Common myeloid progenitor, CD34-positive (primary cell): ENCODE results near the gene SLC7A4.
"Not testable (repeated sequence)": the region's sequence is repeated elsewhere in the genome, so short reads cannot be mapped to it uniquely, and the experiment has no call there.

Experiments used
- CTCF ChIA-PET: fragments of 350-600 bp; sonication (Branson Sonifier 250); formaldehyde crosslinking; loops from one replicate; lab custom pipeline; 2021; ENCODE audit warnings: antibody characterized with exemption; lab: Charles Lee
- POLR2A ChIA-PET: fragments of 350-600 bp; sonication (Branson Sonifier 250); formaldehyde crosslinking; loops from one replicate; lab custom pipeline; 2021; ENCODE audit warnings: antibody characterized with exemption; lab: Charles Lee
- DNase-seq, 3 donors: peaks; one replicate each; pipeline versions ENCODE4 v3.0.0 to v3.0.0-alpha.2; 2013
- H3K27ac ChIP-seq, 2 experiments: 1 replicate in 1 of 2; 2 replicates in 1 of 2; pipeline ENCODE4 v1.7.0; 2013; ENCODE audit warnings: inconsistent platforms in 2 of 2, low read length in 2 of 2, mild to moderate bottlenecking in 2 of 2, low read depth in 1 of 2, moderate library complexity in 1 of 2; ENCODE audit not compliant: severe bottlenecking in 2 of 2, insufficient read depth in 1 of 2, poor library complexity in 1 of 2
- H3K27me3 ChIP-seq, 5 experiments: replicated peaks in 2 of 5; 1 replicate in 3 of 5; 2 replicates in 2 of 5; pipeline versions ENCODE4 v1.6.1 to v1.7.0; 2013; ENCODE audit warnings: low read length in 4 of 5, mild to moderate bottlenecking in 2 of 5, moderate library complexity in 2 of 5, inconsistent platforms in 1 of 5; ENCODE audit not compliant: insufficient read depth in 5 of 5, control insufficient read depth in 4 of 5
- H3K36me3 ChIP-seq, 4 experiments: 1 replicate in 2 of 4; 2 replicates in 2 of 4; pipeline versions ENCODE4 v1.6.1 to v1.7.0; 2013; ENCODE audit warnings: low read length in 3 of 4, control low read depth in 1 of 4, mild to moderate bottlenecking in 1 of 4; ENCODE audit not compliant: control insufficient read depth in 4 of 4, insufficient read depth in 4 of 4
- H3K4me1 ChIP-seq, 4 experiments: 1 replicate in 3 of 4; 2 replicates in 1 of 4; pipeline versions ENCODE4 v1.6.1 to v1.7.1; 2013; ENCODE audit warnings: low read length in 3 of 4, mild to moderate bottlenecking in 3 of 4, control low read depth in 1 of 4, inconsistent platforms in 1 of 4, moderate library complexity in 1 of 4; ENCODE audit not compliant: control insufficient read depth in 4 of 4, insufficient read depth in 4 of 4; ENCODE audit errors: control extremely low read depth in 1 of 4
- H3K4me3 ChIP-seq, 7 experiments: 1 replicate in 4 of 7; 2 replicates in 3 of 7; pipeline versions ENCODE4 v1.5.1 to v1.7.0; 2013; ENCODE audit warnings: mild to moderate bottlenecking in 7 of 7, low read length in 6 of 7, moderate library complexity in 6 of 7, inconsistent platforms in 2 of 7, low read depth in 2 of 7, control low read depth in 1 of 7; ENCODE audit not compliant: insufficient read depth in 4 of 7, control insufficient read depth in 1 of 7; ENCODE audit errors: extremely low read depth in 1 of 7
- H3K9me3 ChIP-seq, 5 experiments: 1 replicate in 4 of 5; 2 replicates in 1 of 5; pipeline versions ENCODE4 v1.6.1 to v1.7.1; 2013; ENCODE audit warnings: low read length in 4 of 5, mild to moderate bottlenecking in 2 of 5, inconsistent platforms in 1 of 5, low read depth in 1 of 5, moderate library complexity in 1 of 5; ENCODE audit not compliant: control insufficient read depth in 4 of 5, insufficient read depth in 2 of 5; ENCODE audit errors: control extremely low read depth in 1 of 5
- WGBS: methylation state at CpG from one replicate; pipeline ENCODE4 v1.1.5; 2013; ENCODE audit not compliant: insufficient coverage; 5-methylcytosine and 5-hydroxymethylcytosine counted together

Gene SLC7A4

GRCh38 chr22:21052715-21053459, 20.5 kb upstream of the SLC7A4 start:
- H3K27ac ChIP-seq: no peak overlapping the region
- no peaks in the 10 kb centered on the region for H3K36me3 ChIP-seq
- POLR2A ChIA-PET: no interaction called here
- CTCF ChIA-PET: no interaction called here
- H3K4me3 ChIP-seq: no peak overlapping the region
- peaks cover 0 to 18% (median 16%) of the 10 kb centered on the region in 4 experiments for H3K4me1 ChIP-seq
- H3K27me3 ChIP-seq: peaks cover 0 to 8% (median 2%) of the 10 kb centered on the region in 5 experiments
- no peaks in the 10 kb centered on the region for H3K9me3 ChIP-seq
- 92% methylated on average over 8 of the region's 8 CpGs for WGBS
- no peak for DNase-seq

- Histone ChIP-seq H3K4me3 (no peak overlapping the region), H3K36me3 (no peaks in the 10 kb centered on the region), H3K4me1 (peaks cover 0 to 18% (median 16%) of the 10 kb centered on the region in 4 experiments), H3K27me3 (peaks cover 0 to 7% (median 4%) of the 10 kb centered on the region in 5 experiments), H3K9me3 (no peaks in the 10 kb centered on the region), H3K27ac (no peak overlapping the region)
- ChIA-PET POLR2A (no interaction called here), CTCF (no interaction called here)
- WGBS: 96% methylated on average over 8 of the region's 8 CpGs
- no peak for DNase-seq
Measured at GRCh38 chr22:21051831-21052400, 19.6 kb upstream of the SLC7A4 start.

- H3K4me1 ChIP-seq: peaks cover 0 to 12% (median 12%) of the 10 kb centered on the region in 4 experiments
- H3K9me3 ChIP-seq: no peaks in the 10 kb centered on the region
- no peak overlapping the region for H3K4me3 ChIP-seq
- 89% methylated on average over 6 of the region's 9 CpGs for WGBS
- no peak for DNase-seq
- ChIA-PET POLR2A (no interaction called here), CTCF (no interaction called here)
- H3K27me3 ChIP-seq: peaks cover 0 to 2% (median 0%) of the 10 kb centered on the region in 5 experiments
- no peaks in the 10 kb centered on the region for H3K36me3 ChIP-seq
- H3K27ac ChIP-seq: no peak overlapping the region
Measured at GRCh38 chr22:21051145-21051830, 18.9 kb upstream of the SLC7A4 start.

GRCh38 chr22:21048965-21049364, 16.6 kb upstream of the SLC7A4 start:
- H3K36me3 ChIP-seq, H3K27me3 ChIP-seq, H3K27ac ChIP-seq, H3K4me3 ChIP-seq, CTCF ChIA-PET, H3K9me3 ChIP-seq, DNase-seq, POLR2A ChIA-PET: not testable (repeated sequence)
- WGBS: no CpG with 5 or more reads among the region's 12 CpGs
- H3K4me1 ChIP-seq: peaks cover 0 to 21% (median 20%) of the 10 kb centered on the region in 4 experiments

GRCh38 chr22:21048448-21048847, 16.1 kb upstream of the SLC7A4 start:
- CTCF ChIA-PET, H3K4me3 ChIP-seq: not testable (repeated sequence)
- 63% methylated on average over 2 of the region's 5 CpGs for WGBS

GRCh38 chr22:21047730-21048129, 15.4 kb upstream of the SLC7A4 start:
- CTCF ChIA-PET: interaction anchor here (1.0 to 1.9 kb wide), 2 partner anchors 10 to 18 kb away, joined by 3 to 4 read pairs; no protein-coding TSS in a partner anchor
- 93% methylated on average over 3 of the region's 7 CpGs for WGBS
- Histone ChIP-seq H3K4me1 (peaks cover 0 to 27% (median 21%) of the 10 kb centered on the region in 4 experiments), H3K36me3 (no peaks in the 10 kb centered on the region), H3K27ac (no peak overlapping the region), H3K9me3 (no peaks in the 10 kb centered on the region), H3K27me3 (peaks cover 0 to 10% (median 0%) of the 10 kb centered on the region in 5 experiments), H3K4me3 (no peak overlapping the region)
- no peak for DNase-seq
- POLR2A ChIA-PET: no interaction called here

More at GRCh38 chr22:21048448-21048847, 16.1 kb upstream of the SLC7A4 start:
- POLR2A ChIA-PET, DNase-seq, H3K27ac ChIP-seq, H3K9me3 ChIP-seq, H3K36me3 ChIP-seq, H3K27me3 ChIP-seq: not testable (repeated sequence)
- H3K4me1 ChIP-seq: peaks cover 0 to 25% (median 21%) of the 10 kb centered on the region in 4 experiments
